GM12878 (cell line): ENCODE measurements around the gene RNF115. TPM values are rescaled to one million over a fixed set of nuclear protein-coding genes. Genes with fewer than 3 reads are reported as not detected.

Experiments
- ASH2L ChIP-seq: fragments of 300-600, 200-600 bp; sonication (generic); IDR thresholded peaks from 2 replicates; pipeline ENCODE4 v1.6.1; 2017; ENCODE audit warnings: low read depth, mild to moderate bottlenecking, borderline replicate concordance
- BHLHE40 ChIP-seq, 2 experiments: fragments of 450-650 bp in 1 of 2; IDR thresholded peaks; 2 replicates each; pipeline ENCODE4 v1.6.1; 2011 to 2017; ENCODE audit warnings: low read depth in 2 of 2, borderline replicate concordance in 1 of 2, improper control_type of control experiment in 1 of 2, low read length in 1 of 2, mild to moderate bottlenecking in 1 of 2
- CHD2 ChIP-seq: IDR thresholded peaks from 2 replicates; pipeline ENCODE4 v1.6.1; 2011; ENCODE audit warnings: low read depth, low read length, improper control_type of control experiment, borderline replicate concordance
- CREB1 ChIP-seq: IDR thresholded peaks from 2 replicates; pipeline ENCODE4 v1.6.1; 2012; ENCODE audit warnings: low read depth, mild to moderate bottlenecking, inconsistent platforms
- CREM ChIP-seq: IDR thresholded peaks from 2 replicates; pipeline ENCODE4 v1.6.1; 2014; ENCODE audit warnings: antibody characterized with exemption, low read depth
- CTCF ChIP-seq, 3 experiments: IDR thresholded peaks in 2 of 3; conservative IDR thresholded peaks in 1 of 3; 2 replicates each; pipeline ENCODE4 v1.5.1; 2011; ENCODE audit warnings: low read depth in 3 of 3, low read length in 3 of 3, mild to moderate bottlenecking in 3 of 3, control low read depth in 2 of 3, moderate library complexity in 2 of 3, inconsistent platforms in 1 of 3, mixed read lengths in 1 of 3; ENCODE audit not compliant: control insufficient read depth in 2 of 3, insufficient read depth in 1 of 3; ENCODE audit errors: extremely low read depth in 1 of 3
- DPF2 ChIP-seq: fragments of 450-650 bp; IDR thresholded peaks from 2 replicates; pipeline ENCODE4 v1.6.1; 2017; ENCODE audit warnings: mild to moderate bottlenecking
- EGR1 ChIP-seq, 2 experiments: IDR thresholded peaks; 1 replicate in 1 of 2; 2 replicates in 1 of 2; pipeline ENCODE4 v1.6.1; 2011 to 2012; ENCODE audit warnings: low read depth in 2 of 2, low read length in 2 of 2, borderline replicate concordance in 1 of 2, mild to moderate bottlenecking in 1 of 2, moderate library complexity in 1 of 2
- FOS ChIP-seq: IDR thresholded peaks from 3 replicates; pipeline ENCODE4 v1.6.1; 2011; ENCODE audit warnings: borderline replicate concordance; ENCODE audit not compliant: insufficient read length; ENCODE audit errors: extremely low read depth
- FOXM1 ChIP-seq: IDR thresholded peaks from 2 replicates; pipeline ENCODE4 v1.6.1; 2012; ENCODE audit warnings: low read depth, mild to moderate bottlenecking, inconsistent platforms, low read length, moderate library complexity
- GATAD2B ChIP-seq: fragments of 450-650 bp; conservative IDR thresholded peaks from 2 replicates; pipeline ENCODE4 v1.6.1; 2017; ENCODE audit warnings: low read depth, mild to moderate bottlenecking, moderate library complexity
- HDGF ChIP-seq: fragments of 450-650 bp; IDR thresholded peaks from 2 replicates; pipeline ENCODE4 v1.6.1; 2016; ENCODE audit warnings: antibody characterized with exemption
- IKZF2 ChIP-seq, 2 experiments: fragments of 450-650 bp; IDR thresholded peaks; 2 replicates each; pipeline ENCODE4 v1.6.1; 2017; ENCODE audit warnings: mild to moderate bottlenecking in 2 of 2, moderate library complexity in 2 of 2
- IRF4 ChIP-seq: IDR thresholded peaks from 2 replicates; pipeline ENCODE4 v1.6.1; 2011; ENCODE audit warnings: low read depth, low read length
- JUNB ChIP-seq: IDR thresholded peaks from 2 replicates; pipeline ENCODE4 v1.6.1; 2016; ENCODE audit warnings: antibody characterized with exemption, mild to moderate bottlenecking
- KDM1A ChIP-seq: fragments of 200-600 bp; sonication (generic); IDR thresholded peaks from 2 replicates; pipeline ENCODE4 v1.6.1; 2016; ENCODE audit warnings: borderline replicate concordance
- MEF2B ChIP-seq: fragments of 450-650 bp; IDR thresholded peaks from 2 replicates; pipeline ENCODE4 v1.6.1; 2018; ENCODE audit warnings: mild to moderate bottlenecking, moderate library complexity; ENCODE audit not compliant: partially characterized antibody, poor library complexity, severe bottlenecking
- NBN ChIP-seq: fragments of 450-650 bp; IDR thresholded peaks from 2 replicates; pipeline ENCODE4 v1.6.1; 2016
- NFYB ChIP-seq: IDR thresholded peaks from 2 replicates; pipeline ENCODE4 v1.6.1; 2011; ENCODE audit warnings: low read depth, mild to moderate bottlenecking, low read length, improper control_type of control experiment, moderate library complexity; ENCODE audit not compliant: insufficient read depth
- NR2C2 ChIP-seq: IDR thresholded peaks from 2 replicates; pipeline ENCODE4 v1.6.1; 2011; ENCODE audit warnings: borderline replicate concordance, low read depth; ENCODE audit not compliant: control insufficient read depth, insufficient read length
- PAX5 ChIP-seq: IDR thresholded peaks from 2 replicates; pipeline ENCODE4 v1.6.1; 2011; ENCODE audit warnings: low read depth, low read length, borderline replicate concordance
- POLR2AphosphoS5 ChIP-seq: IDR thresholded peaks from 2 replicates; pipeline ENCODE4 v1.6.1; 2011; ENCODE audit warnings: mild to moderate bottlenecking, low read length, inconsistent platforms
- SIN3A ChIP-seq: IDR thresholded peaks from 2 replicates; pipeline ENCODE4 v1.6.1; 2012; ENCODE audit warnings: low read depth, low read length, improper control_type of control experiment
- SMAD5 ChIP-seq: IDR thresholded peaks from 2 replicates; pipeline ENCODE4 v1.6.1; 2016; ENCODE audit warnings: antibody characterized with exemption, low read depth
- STAT3 ChIP-seq: IDR thresholded peaks from 2 replicates; pipeline ENCODE4 v1.6.1; 2011; ENCODE audit warnings: low read depth, low read length, improper control_type of control experiment
- TARDBP ChIP-seq: IDR thresholded peaks from 2 replicates; pipeline ENCODE4 v1.6.1; 2016; ENCODE audit warnings: borderline replicate concordance
- TCF7 ChIP-seq: IDR thresholded peaks from 2 replicates; pipeline ENCODE4 v1.6.1; 2014; ENCODE audit warnings: antibody characterized with exemption, borderline replicate concordance
- YY1 ChIP-seq: IDR thresholded peaks from 2 replicates; pipeline ENCODE4 v1.6.1; 2011; ENCODE audit warnings: low read depth, mild to moderate bottlenecking, low read length
- ZBTB33 ChIP-seq: fragments of 450-650 bp; IDR thresholded peaks from 2 replicates; pipeline ENCODE4 v1.6.1; 2017; ENCODE audit warnings: mild to moderate bottlenecking
- ZNF207 ChIP-seq: fragments of 450-650 bp; IDR thresholded peaks from 2 replicates; pipeline ENCODE4 v1.6.1; 2014; ENCODE audit warnings: antibody characterized with exemption, mild to moderate bottlenecking, borderline replicate concordance
- ZNF384 ChIP-seq: IDR thresholded peaks from 2 replicates; pipeline ENCODE4 v1.6.1; 2012; ENCODE audit warnings: low read depth, mild to moderate bottlenecking, low read length, improper control_type of control experiment, borderline replicate concordance
- polyA plus RNA-seq, 11 experiments: library from polyadenylated mRNA; depleted of rRNA in 4 of 11; unstranded in 6 of 11; stranded (reverse) in 5 of 11; fragments of >200 nt; fragmentation: Nextera tagmentation in 4 of 11; fragmentation: Illumina TruSeq in 1 of 11; extraction: Ambion mirVana in 4 of 11; extraction: Trizol in 1 of 11; gene quantifications; 1 replicate in 1 of 11; 2 replicates in 10 of 11; pipeline versions ENCODE4 v1.2.1 to v1.2.3, GENCODE V29; 2011 to 2016; ENCODE audit warnings: inconsistent platforms in 2 of 11, missing spikeins in 2 of 11, low read depth in 1 of 11
- total RNA-seq, 4 experiments: library from RNA; depleted of rRNA in 3 of 4; stranded (reverse); fragments of >200 nt in 3 of 4; fragmentation: Illumina TruSeq in 1 of 4; extraction: Trizol in 1 of 4; gene quantifications; 2 replicates each; pipeline versions ENCODE4 v1.2.1 to v1.2.3, GENCODE V29; 2013 to 2021

The RNF115 gene
- total and polyA plus RNA-seq, 10 of the 15 experiments (the other 5 are each of a cell fraction or from before 2014, with no cell fraction given), result 3.4 to 22.0 (median 12.9) TPM

- TF ChIP-seq BHLHE40 (IDR thresholded peaks at IDR 0.05; ENCODE audit: borderline replicate concordance in 1 of 2, low read depth in 2 of 2, low read length in 1 of 2), result peak in 1 of 2 experiments; percentile 48; a peak in 1 of 4 replicates
- TF ChIP-seq FOXM1, result no peak
- TF ChIP-seq CREB1, result 0 out of 2 replicates have a peak, but pooled peaks have one; percentile 17
- no peak for TF ChIP-seq TCF7
- TF ChIP-seq NBN, result peak; percentile 68; the same call in 1 of the 2 replicates
- TF ChIP-seq ZNF384, result no peak
- no peak for TF ChIP-seq SMAD5
- TF ChIP-seq POLR2AphosphoS5, result no peak; the same call in 1 of the 2 replicates
- TF ChIP-seq PAX5, result no peak
- peak; percentile 90 for TF ChIP-seq HDGF
- peak; percentile 51 for TF ChIP-seq MEF2B
- no peak for TF ChIP-seq IRF4
- TF ChIP-seq DPF2, result no peak
- TF ChIP-seq CHD2, result peak; percentile 57; the same call in 1 of the 2 replicates
- TF ChIP-seq IKZF2 (IDR thresholded peaks at IDR 0.05), result no peak
- TF ChIP-seq EGR1 (IDR thresholded peaks at IDR 0.05; ENCODE audit: borderline replicate concordance in 1 of 2, low read depth in 2 of 2, low read length in 2 of 2), result 0 out of 3 replicates have a peak, but pooled peaks of 1 of the 2 experiments have one; percentile 11
- peak; percentile 96 for TF ChIP-seq JUNB
- no peak for TF ChIP-seq STAT3
- no peak for TF ChIP-seq ZBTB33
- no peak for TF ChIP-seq GATAD2B
- 0 out of 2 replicates have a peak, but pooled peaks have one; percentile 66 for TF ChIP-seq SIN3A
- TF ChIP-seq ASH2L, result no peak
- TF ChIP-seq CTCF (IDR thresholded peaks at IDR 0.05 in 2 of 3, conservative IDR thresholded peaks at IDR 0.05 in 1 of 3; ENCODE audit: control insufficient read depth in 2 of 3, extremely low read depth in 1 of 3, insufficient read depth in 1 of 3, low read depth in 3 of 3, low read length in 3 of 3), result no peak
- TF ChIP-seq NR2C2, result no peak
- TF ChIP-seq KDM1A, result no peak
- TF ChIP-seq FOS, result no peak
- no peak for TF ChIP-seq ZNF207
- TF ChIP-seq CREM, result no peak; the same call in 1 of the 2 replicates
- no peak for TF ChIP-seq NFYB
- 0 out of 2 replicates have a peak, but pooled peaks have one; percentile 24 for TF ChIP-seq TARDBP
- TF ChIP-seq YY1, result peak; percentile 98
Measured at GRCh38 chr1:145858901-145859490, 35.1 kb upstream of the RNF115 start, which contains the start of gene PIAS3 (continued).
